Breast epithelium (tissue), 3 donors: ENCODE data around the gene ZDHHC5.

ENCODE experiments used
- CTCF ChIP-seq, 3 donors: fragments of 450-650 bp; IDR thresholded peaks; one replicate each; pipeline ENCODE4 v1.5.1; 2016 to 2017; ENCODE audit warnings: antibody characterized with exemption in 3 of 3, mild to moderate bottlenecking in 3 of 3, moderate library complexity in 3 of 3
- POLR2A ChIP-seq: fragments of 450-650 bp; IDR thresholded peaks from one replicate; pipeline ENCODE4 v1.6.1; 2016; ENCODE audit warnings: antibody characterized with exemption, mild to moderate bottlenecking, moderate library complexity

- TF ChIP-seq CTCF (IDR thresholded peaks at IDR 0.05) (no peak), POLR2A (no peak)
These were observed 42.0 kb downstream of the ZDHHC5 start for GRCh38 chr11:57709802-57710367.
